Neural cell (in vitro differentiated cells): Measurements from ENCODE around the gene GPI. TPM values are rescaled to one million over a fixed set of nuclear protein-coding genes. Genes with fewer than 3 reads are reported as not detected.

Experiments
- H2AFZ ChIP-seq: fragments of 200-600, 300-800 bp; sonication (generic), shearing (Covaris generic); 2 replicates; pipeline ENCODE4 v1.6.0; 2014; ENCODE audit warnings: low read depth, mild to moderate bottlenecking, antibody characterized with exemption, low read length, moderate library complexity
- H3F3A ChIP-seq: fragments of 200-600 bp; shearing (Covaris generic); 2 replicates; pipeline ENCODE4 v1.6.1; 2016; ENCODE audit warnings: mild to moderate bottlenecking, moderate library complexity, mixed read lengths, antibody characterized with exemption, low read length; ENCODE audit not compliant: insufficient read depth, poor library complexity, severe bottlenecking
- H3K27ac ChIP-seq: fragments of 200-600, 300-800 bp; sonication (generic), shearing (Covaris generic); 2 replicates; pipeline ENCODE4 v1.5.1; 2014; ENCODE audit warnings: mild to moderate bottlenecking, low read length, moderate library complexity
- H3K27me3 ChIP-seq: fragments of 300-800, 200-600 bp; sonication (generic), shearing (Covaris generic); 2 replicates; pipeline ENCODE4 v1.6.0; 2014; ENCODE audit warnings: mild to moderate bottlenecking, low read depth, low read length, moderate library complexity; ENCODE audit not compliant: insufficient read depth
- H3K36me3 ChIP-seq: fragments of 300-800, 200-600 bp; sonication (generic), shearing (Covaris generic); 2 replicates; pipeline ENCODE4 v1.5.1; 2014; ENCODE audit warnings: mild to moderate bottlenecking, antibody characterized with exemption, low read length, moderate library complexity; ENCODE audit not compliant: insufficient read depth
- H3K4me2 ChIP-seq: fragments of 300-800, 200-600 bp; sonication (generic), shearing (Covaris generic); 2 replicates; pipeline ENCODE4 v1.6.0; 2014; ENCODE audit warnings: mild to moderate bottlenecking, low read length
- H3K4me3 ChIP-seq: fragments of 300-800, 200-600 bp; sonication (generic), shearing (Covaris generic); 2 replicates; pipeline ENCODE4 v1.5.1; 2014; ENCODE audit warnings: mild to moderate bottlenecking, low read length, moderate library complexity
- H3K79me2 ChIP-seq: fragments of 200-600 bp; shearing (Covaris generic); replicated peaks from 2 replicates; pipeline ENCODE4 v1.6.0; 2014; ENCODE audit warnings: mild to moderate bottlenecking, low read length, moderate library complexity; ENCODE audit not compliant: insufficient read depth
- H3K9ac ChIP-seq: fragments of 300-800, 200-600 bp; sonication (generic), shearing (Covaris generic); 2 replicates; pipeline ENCODE4 v1.6.1; 2016; ENCODE audit warnings: mild to moderate bottlenecking, low read length, mixed read lengths
- H3K9me2 ChIP-seq: fragments of 200-600 bp; shearing (Covaris generic); 2 replicates; pipeline ENCODE4 v1.6.1; 2016; ENCODE audit warnings: mild to moderate bottlenecking, low read length, mixed read lengths; ENCODE audit not compliant: insufficient read depth
- H3K9me3 ChIP-seq: fragments of 200-600, 300-800 bp; sonication (generic), shearing (Covaris generic); 2 replicates; pipeline ENCODE4 v1.6.1; 2016; ENCODE audit warnings: mild to moderate bottlenecking, mixed run types, low read length, moderate library complexity, mixed read lengths
- H4K20me1 ChIP-seq: fragments of 200-600 bp; shearing (Covaris generic); 2 replicates; pipeline ENCODE4 v1.6.1; 2016; ENCODE audit warnings: mild to moderate bottlenecking, mixed run types; ENCODE audit not compliant: insufficient read depth
- CTCF ChIP-seq: fragments of 450-650 bp; IDR thresholded peaks from 2 replicates; pipeline ENCODE4 v1.5.1; 2014; ENCODE audit warnings: antibody characterized with exemption, mild to moderate bottlenecking, moderate library complexity; ENCODE audit not compliant: poor library complexity, severe bottlenecking
- EP300 ChIP-seq: fragments of 450-650 bp; conservative IDR thresholded peaks from 2 replicates; pipeline ENCODE4 v1.6.1; 2014; ENCODE audit warnings: antibody characterized with exemption, mild to moderate bottlenecking, moderate library complexity; ENCODE audit not compliant: poor library complexity, severe bottlenecking
- EZH2 ChIP-seq: fragments of 200-600, 300-800 bp; shearing (Covaris generic), sonication (generic); IDR thresholded peaks from 2 replicates; pipeline ENCODE4 v1.6.1; 2014; ENCODE audit warnings: antibody characterized with exemption, low read length, borderline replicate concordance, mild to moderate bottlenecking; ENCODE audit not compliant: insufficient read depth, poor library complexity, severe bottlenecking
- MXI1 ChIP-seq: fragments of 450-650 bp; conservative IDR thresholded peaks from 2 replicates; pipeline ENCODE4 v1.6.1; 2014; ENCODE audit warnings: antibody characterized with exemption, mild to moderate bottlenecking; ENCODE audit not compliant: poor library complexity, severe bottlenecking
- POLR2AphosphoS5 ChIP-seq: IDR thresholded peaks from 2 replicates; pipeline ENCODE4 v1.6.1; 2012
- RAD21 ChIP-seq: fragments of 450-650 bp; conservative IDR thresholded peaks from 2 replicates; pipeline ENCODE4 v1.6.1; 2014; ENCODE audit warnings: antibody characterized with exemption, mild to moderate bottlenecking, moderate library complexity
- REST ChIP-seq: IDR thresholded peaks from 2 replicates; pipeline ENCODE4 v1.6.1; 2012; ENCODE audit warnings: borderline replicate concordance
- SMC3 ChIP-seq: fragments of 450-650 bp; conservative IDR thresholded peaks from 2 replicates; pipeline ENCODE4 v1.6.1; 2014; ENCODE audit warnings: antibody characterized with exemption, mild to moderate bottlenecking, moderate library complexity; ENCODE audit not compliant: poor library complexity
- TAF1 ChIP-seq: IDR thresholded peaks from 2 replicates; pipeline ENCODE4 v1.6.1; 2012; ENCODE audit warnings: low read depth
- polyA plus RNA-seq: library from polyadenylated mRNA; depleted of rRNA; stranded (reverse); fragments of >200 nt; gene quantifications from 2 replicates; pipeline ENCODE4 v1.2.3, GENCODE V29; 2014

The GPI gene
- polyA plus RNA-seq, 1 donor from 2014 or later: 113 TPM

GRCh38 chr19:34370983-34371382, 6.0 kb downstream of the GPI start:
- Histone ChIP-seq H3K9me3 (no peaks in the 10 kb centered on the region), H3K27ac (no peak overlapping the region), H3K9me2 (no peaks in the 10 kb centered on the region), H3K9ac (no peak overlapping the region), H4K20me1 (no peaks in the 10 kb centered on the region), H3K4me3 (no peak overlapping the region), H3K27me3 (no peaks in the 10 kb centered on the region), H3F3A (no peaks in the 10 kb centered on the region), H3K4me2 (no peak overlapping the region), H2AFZ (no peak overlapping the region), H3K36me3 (peaks cover 3% of the 10 kb centered on the region), H3K79me2 (no peaks in the 10 kb centered on the region)
- TF ChIP-seq CTCF (no peak), POLR2AphosphoS5 (no peak), EP300 (no peak), TAF1 (no peak), REST (no peak), RAD21 (no peak), MXI1 (no peak), EZH2 (no peak), SMC3 (no peak)

GRCh38 chr19:34373601-34374288, 8.7 kb downstream of the GPI start:
- no peak for TF ChIP-seq POLR2AphosphoS5
- TF ChIP-seq EZH2: no peak
- TF ChIP-seq SMC3: no peak
- no peak for TF ChIP-seq TAF1
- TF ChIP-seq CTCF: no peak
- no peak for TF ChIP-seq REST
- no peak for TF ChIP-seq EP300
- TF ChIP-seq MXI1: no peak
- TF ChIP-seq RAD21: no peak
- Histone ChIP-seq H3K27ac (no peak overlapping the region), H4K20me1 (no peaks in the 10 kb centered on the region), H3K9me3 (no peaks in the 10 kb centered on the region), H3K27me3 (no peaks in the 10 kb centered on the region), H3K9me2 (no peaks in the 10 kb centered on the region), H3K9ac (no peak overlapping the region), H3K36me3 (peaks cover 3% of the 10 kb centered on the region), H2AFZ (no peak overlapping the region), H3K79me2 (no peaks in the 10 kb centered on the region), H3K4me2 (no peak overlapping the region), H3K4me3 (no peak overlapping the region), H3F3A (no peaks in the 10 kb centered on the region)
